H7 (cell line): ENCODE data around the gene NELFE. TPM values are rescaled to one million over a fixed set of nuclear protein-coding genes. Genes with fewer than 3 reads are reported as not detected.
"Not testable (repeated sequence)": the region's sequence is repeated elsewhere in the genome, so short reads cannot be mapped to it uniquely, and the experiment has no call there.

ENCODE experiments used
- DNase-seq: peaks from one replicate; pipeline ENCODE4 v3.0.0; 2012
- H3K27me3 ChIP-seq: 2 replicates; pipeline ENCODE4 v1.6.0; 2011; ENCODE audit warnings: mild to moderate bottlenecking, low read length; ENCODE audit not compliant: control insufficient read depth, insufficient read depth
- H3K36me3 ChIP-seq: replicated peaks from 2 replicates; pipeline ENCODE4 v1.5.1; 2011; ENCODE audit warnings: low read length; ENCODE audit not compliant: control insufficient read depth, insufficient read depth
- H3K4me3 ChIP-seq: 2 replicates; pipeline ENCODE4 v1.5.1; 2011; ENCODE audit warnings: low read depth, mild to moderate bottlenecking, control low read depth, low read length, moderate library complexity; ENCODE audit not compliant: insufficient read depth
- total RNA-seq: library from RNA; depleted of rRNA; stranded (reverse); fragments of >200 nt; shearing (Covaris generic); gene quantifications from 2 replicates; pipeline ENCODE4 v1.2.3, GENCODE V29; 2014

Gene NELFE
- total RNA-seq, 1 experiment from 2014 or later, result 115 TPM

- not testable (repeated sequence) for H3K27me3 ChIP-seq, DNase-seq, H3K4me3 ChIP-seq, H3K36me3 ChIP-seq
These were observed 22.2 kb upstream of the NELFE start for GRCh38 chr6:31980998-31981397.

- DNase-seq, H3K36me3 ChIP-seq, H3K4me3 ChIP-seq, H3K27me3 ChIP-seq: not testable (repeated sequence)
These were observed 21.6 kb upstream of the NELFE start for GRCh38 chr6:31980195-31980876.

GRCh38 chr6:31979238-31979898, 20.6 kb upstream of the NELFE start:
- Histone ChIP-seq H3K27me3 (no peaks in the 10 kb centered on the region), H3K36me3 (no peaks in the 10 kb centered on the region), H3K4me3 (no peak overlapping the region)
- DNase-seq, result no peak

DNA sequence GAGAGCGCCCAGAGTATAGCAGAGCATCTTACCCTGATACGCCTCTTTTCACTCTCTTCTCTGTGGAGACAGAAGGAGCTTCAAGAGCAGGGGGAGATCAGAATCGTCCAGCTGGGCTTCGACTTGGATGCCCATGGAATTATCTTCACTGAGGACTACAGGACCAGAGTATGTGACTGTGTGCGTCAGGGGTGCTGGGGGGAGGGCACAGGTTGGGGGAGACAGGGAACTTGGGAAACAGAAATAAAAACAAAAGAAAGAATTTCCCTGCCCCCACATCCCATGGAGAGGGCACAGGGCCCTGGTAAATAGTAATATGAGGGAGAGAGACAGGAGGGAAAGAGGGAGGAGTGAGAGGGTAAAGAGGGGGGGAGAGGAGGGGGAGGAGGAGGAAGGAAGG, 20.1 kb upstream of the NELFE start:
- H3K4me3 ChIP-seq, result no peak overlapping the region
- H3K36me3 ChIP-seq, result no peaks in the 10 kb centered on the region
- no peak for DNase-seq
- no peaks in the 10 kb centered on the region for H3K27me3 ChIP-seq

DNA sequence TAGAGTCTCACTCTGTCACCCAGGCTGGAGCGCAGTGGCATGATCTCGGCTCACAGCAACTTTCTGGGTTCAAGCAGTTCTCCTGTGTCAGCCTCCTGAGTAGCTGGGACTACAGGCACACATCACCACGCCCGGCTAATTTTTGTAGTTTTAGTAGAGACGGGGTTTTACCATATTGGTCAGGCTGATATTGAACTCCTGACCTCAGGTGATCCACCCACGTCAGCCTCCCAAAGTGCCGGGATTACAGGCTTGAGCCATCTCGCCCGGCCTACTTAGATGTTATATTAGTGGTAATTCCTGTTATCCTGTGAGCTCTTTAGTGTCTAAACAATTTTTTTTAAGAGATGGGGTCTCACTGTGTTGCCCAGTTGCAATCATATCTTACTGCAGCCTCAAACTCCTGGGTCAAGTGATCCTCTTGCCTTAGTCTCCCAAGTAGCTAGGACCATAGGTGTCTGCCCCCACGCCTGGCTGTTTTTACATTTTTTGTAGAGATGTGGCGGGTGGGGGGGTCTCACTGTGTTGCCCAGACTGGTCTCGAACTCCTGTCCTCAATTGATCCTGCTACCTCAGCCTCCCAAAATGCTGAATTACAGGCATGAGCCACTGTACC, 19.2 kb upstream of the NELFE start:
- H3K4me3 ChIP-seq, result no peak overlapping the region
- DNase-seq, result no peak
- H3K27me3 ChIP-seq, result no peaks in the 10 kb centered on the region
- no peaks in the 10 kb centered on the region for H3K36me3 ChIP-seq

DNA sequence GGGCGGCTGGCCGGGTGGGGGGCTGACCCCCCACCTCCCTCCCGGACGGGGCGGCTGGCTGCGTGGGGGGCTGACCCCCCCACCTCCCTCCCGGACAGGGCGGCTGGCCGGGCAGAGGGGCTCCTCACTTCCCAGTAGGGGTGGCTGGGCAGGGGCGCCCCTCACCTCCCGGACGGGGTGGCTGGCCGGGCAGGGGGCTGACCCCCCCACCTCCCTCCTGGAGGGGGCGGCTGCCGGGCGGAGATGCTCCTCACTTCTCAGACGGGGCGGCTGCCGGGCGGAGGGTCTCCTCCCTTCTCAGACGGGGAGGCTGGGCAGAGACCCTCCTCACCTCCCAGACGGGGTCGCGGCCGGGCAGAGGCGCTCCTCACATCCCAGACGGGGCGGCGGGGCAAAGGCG, 17.3 kb upstream of the NELFE start:
- H3K27me3 ChIP-seq, DNase-seq, H3K4me3 ChIP-seq, H3K36me3 ChIP-seq: not testable (repeated sequence)

GRCh38 chr6:31972709-31973350, 14.1 kb upstream of the NELFE start:
- Histone ChIP-seq H3K36me3 (peaks cover 13% of the 10 kb centered on the region), H3K4me3 (peak overlapping the region; percentile 74), H3K27me3 (no peaks in the 10 kb centered on the region)
- DNase-seq, result no peak

DNA sequence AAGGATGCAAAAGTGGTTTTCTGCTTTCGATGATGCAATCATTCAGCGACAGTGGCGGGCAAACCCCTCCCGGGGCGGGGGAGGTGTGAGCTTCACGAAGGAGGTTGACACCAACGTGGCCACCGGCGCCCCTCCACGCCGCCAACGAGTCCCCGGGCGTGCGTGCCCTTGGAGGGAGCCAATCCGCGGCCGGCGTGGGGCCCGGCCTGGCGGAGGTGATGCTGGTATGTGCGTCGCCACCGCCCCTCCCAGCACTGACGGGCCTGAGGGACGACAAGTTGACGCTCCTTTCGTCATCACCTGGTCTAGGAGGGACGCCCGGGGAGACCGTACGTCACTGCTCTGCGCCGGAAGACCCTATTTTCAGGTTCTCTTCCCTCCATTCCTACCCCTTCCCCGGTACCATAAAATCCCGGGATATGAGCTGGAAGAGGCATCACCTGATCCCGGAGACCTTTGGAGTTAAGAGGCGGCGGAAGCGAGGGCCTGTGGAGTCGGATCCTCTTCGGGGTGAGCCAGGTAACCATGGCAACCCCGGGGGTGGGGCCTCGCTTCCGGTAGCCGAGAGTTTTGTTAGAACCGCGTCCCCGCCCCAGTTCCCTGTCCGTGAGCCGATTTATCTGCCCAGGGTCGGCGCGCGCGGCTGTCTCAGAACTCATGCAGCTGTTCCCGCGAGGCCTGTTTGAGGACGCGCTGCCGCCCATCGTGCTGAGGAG, 13.4 kb upstream of the NELFE start, which contains the start of gene DXO:
DXO (minus strand) TSS at position 146 of the 716 bp plus-strand sequence. CDS start 463 bp downstream, outside the sequence.
- H3K4me3 ChIP-seq, result peak within 1 kb of the TSS; percentile 74

GRCh38 chr6:31971279-31971992, 12.7 kb upstream of the NELFE start:
- Histone ChIP-seq H3K36me3 (peaks cover 27% of the 10 kb centered on the region), H3K27me3 (no peaks in the 10 kb centered on the region), H3K4me3 (peak overlapping the region; percentile 74)
- DNase-seq, result no peak

More for the DNA sequence above, 13.4 kb upstream of the NELFE start, which contains the start of gene DXO:
- H3K36me3 ChIP-seq, result peaks cover 19% of the 10 kb centered on the region
- DNase-seq, result peak; percentile 99
- no peaks in the 10 kb centered on the region for H3K27me3 ChIP-seq

DNA sequence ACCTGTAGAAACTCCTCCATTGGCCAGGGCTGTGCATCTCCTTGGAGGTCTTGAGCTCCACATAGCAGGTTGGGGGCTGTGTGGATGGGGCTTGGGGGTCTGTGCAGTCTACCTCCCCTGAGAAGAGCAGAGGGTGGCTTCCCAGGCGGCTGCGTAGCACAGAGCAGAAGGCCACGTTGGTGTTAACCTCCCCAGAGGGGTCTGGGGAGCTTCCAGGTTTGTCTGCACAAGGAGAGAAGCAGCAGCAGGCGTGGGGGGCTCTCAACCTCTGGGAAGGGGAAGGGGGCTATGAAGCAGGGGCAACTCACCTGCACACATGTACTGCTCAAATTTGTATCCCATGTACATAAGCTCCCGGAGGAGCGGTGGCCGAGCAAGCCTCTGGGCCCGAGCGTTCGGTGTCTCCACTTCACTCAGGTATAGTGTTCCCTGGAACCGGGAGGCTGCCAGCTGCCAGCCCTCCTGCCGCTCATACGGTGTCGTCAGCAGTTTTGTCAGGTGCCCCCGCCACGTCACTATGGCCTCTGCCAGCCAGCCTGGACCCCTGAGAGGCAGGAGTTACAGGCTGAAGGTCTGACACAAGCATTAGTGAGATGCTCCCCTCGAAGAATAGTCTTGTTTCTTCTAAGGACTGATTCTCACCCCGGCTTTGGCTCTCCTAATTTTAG, 12.0 kb upstream of the NELFE start:
- DNase-seq, result no peak
- Histone ChIP-seq H3K4me3 (peak overlapping the region; percentile 74), H3K36me3 (peaks cover 30% of the 10 kb centered on the region), H3K27me3 (no peaks in the 10 kb centered on the region)

DNA sequence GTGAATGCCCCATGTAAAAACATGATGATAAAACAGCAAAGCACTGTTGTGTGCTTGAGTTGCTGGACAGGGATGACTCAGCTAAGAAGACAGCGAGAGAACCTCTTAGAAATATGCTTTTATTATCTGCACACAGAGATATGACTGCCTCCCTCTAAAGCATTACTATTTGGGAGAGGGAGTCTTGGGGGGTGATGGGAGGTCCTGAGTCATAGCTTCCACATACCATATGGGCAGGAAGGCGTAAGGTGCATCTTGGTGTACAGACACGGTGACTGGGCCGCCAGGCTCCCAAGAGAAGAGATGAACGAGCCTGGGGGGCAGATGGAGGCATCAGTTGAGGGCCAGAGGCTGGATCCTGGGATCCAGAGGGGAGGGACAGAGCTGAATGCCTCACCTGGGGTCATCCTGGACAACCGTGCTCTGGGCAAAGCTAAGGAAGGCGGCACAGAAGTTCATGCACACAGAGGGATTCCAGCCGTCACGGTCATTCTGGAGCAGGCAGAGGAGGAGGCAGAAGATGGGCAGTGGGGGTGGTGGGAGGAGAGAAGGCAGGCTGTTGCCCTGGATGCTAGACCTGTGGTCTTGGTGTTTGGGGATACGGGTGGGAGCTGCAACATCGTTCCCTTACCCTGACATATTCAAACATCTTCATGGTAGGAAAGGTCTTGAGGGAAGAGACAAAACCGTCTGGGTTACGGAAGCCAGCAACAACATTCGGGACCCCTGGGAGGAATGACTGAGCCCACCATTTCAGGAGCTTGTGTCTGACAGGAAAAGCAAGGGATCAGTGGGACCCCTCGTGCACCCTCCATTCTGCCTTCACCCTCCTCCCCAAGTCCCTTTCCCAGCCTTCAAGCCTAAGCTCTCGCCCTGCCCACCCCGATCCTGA, 11.2 kb upstream of the NELFE start:
- no peak for DNase-seq
- peaks cover 34% of the 10 kb centered on the region for H3K36me3 ChIP-seq
- no peak overlapping the region for H3K4me3 ChIP-seq
- H3K27me3 ChIP-seq, result no peaks in the 10 kb centered on the region

- Histone ChIP-seq H3K27me3 (no peaks in the 10 kb centered on the region), H3K36me3 (peaks cover 36% of the 10 kb centered on the region), H3K4me3 (no peak overlapping the region)
- DNase-seq, result no peak
These were observed 10.3 kb upstream of the NELFE start for GRCh38 chr6:31968791-31969711.
